Endothelial cell of umbilical vein (primary cell): ENCODE results near the gene DAD1. TPM values are rescaled to one million over a fixed set of nuclear protein-coding genes. Genes with fewer than 3 reads are reported as not detected.

Source experiments
- BruUV-seq: library from RNA; stranded (reverse); fragments of 400-500 nt; replicated peaks from 2 replicates; lab custom pipeline; 2021; lab: Mats Ljungman, UMichigan
- CTCF ChIA-PET: fragments of 300-600, 350-600 bp; sonication (Branson Sonifier 250); formaldehyde crosslinking; loops from one replicate; lab custom pipeline; 2021; ENCODE audit warnings: antibody characterized with exemption, inconsistent platforms; lab: Charles Lee
- POLR2A ChIA-PET: fragments of 300-600, 350-600 bp; sonication (Branson Sonifier 250); formaldehyde crosslinking; loops from one replicate; lab custom pipeline; 2021; ENCODE audit warnings: antibody characterized with exemption, inconsistent platforms; lab: Charles Lee
- DNase-seq: peaks from one replicate; pipeline ENCODE4 v3.0.0-alpha.2; 2011; ENCODE audit warnings: low read depth, low spot score
- FAIRE-seq: peaks from 2 replicates; lab custom pipeline; 2011; peaks lifted over from hg19 to GRCh38; lab: Jason Lieb, UNC
- H2AFZ ChIP-seq: 2 replicates; pipeline ENCODE4 v1.6.0; 2012; ENCODE audit warnings: low read depth, low read length, control low read depth, inconsistent platforms
- H3K27ac ChIP-seq: 2 replicates; pipeline ENCODE4 v1.5.1; 2011; ENCODE audit warnings: low read depth, mild to moderate bottlenecking, control low read depth, low read length, moderate library complexity; ENCODE audit not compliant: insufficient read depth
- H3K27me3 ChIP-seq, 2 experiments: 2 replicates each; pipeline versions ENCODE4 v1.6.0 to v1.6.1; 2011; ENCODE audit warnings: low read length in 2 of 2, mixed read lengths in 1 of 2; ENCODE audit not compliant: control insufficient read depth in 2 of 2, insufficient read depth in 2 of 2
- H3K36me3 ChIP-seq, 2 experiments: 2 replicates in 1 of 2; 3 replicates in 1 of 2; pipeline ENCODE4 v1.5.1; 2011; ENCODE audit warnings: low read length in 2 of 2, mild to moderate bottlenecking in 1 of 2, moderate library complexity in 1 of 2; ENCODE audit not compliant: control insufficient read depth in 2 of 2, insufficient read depth in 2 of 2; ENCODE audit errors: extremely low read depth in 1 of 2
- H3K4me1 ChIP-seq: 3 replicates; pipeline ENCODE4 v1.5.1; 2011; ENCODE audit warnings: mild to moderate bottlenecking, low read length; ENCODE audit not compliant: control insufficient read depth, insufficient read depth; ENCODE audit errors: extremely low read depth
- H3K4me2 ChIP-seq: 2 replicates; pipeline ENCODE4 v1.6.1; 2011; ENCODE audit warnings: low read length, control low read depth, mixed read lengths; ENCODE audit not compliant: insufficient read depth
- H3K4me3 ChIP-seq, 3 experiments: fragments of 200-600 bp in 1 of 3; sonication (generic), shearing (Covaris generic) in 1 of 3; replicated peaks in 1 of 3; 2 replicates each; pipeline ENCODE4 v1.5.1; 2011 to 2016; ENCODE audit warnings: control low read depth in 3 of 3, low read length in 3 of 3, mild to moderate bottlenecking in 2 of 3, inconsistent platforms in 1 of 3, low read depth in 1 of 3, moderate library complexity in 1 of 3; ENCODE audit not compliant: insufficient read depth in 1 of 3
- H3K79me2 ChIP-seq: 2 replicates; pipeline ENCODE4 v1.6.0; 2012; ENCODE audit warnings: low read length, inconsistent platforms; ENCODE audit not compliant: control insufficient read depth, insufficient read depth
- H3K9ac ChIP-seq: replicated peaks from 2 replicates; pipeline ENCODE3; 2011; ENCODE audit warnings: low read length, control low read depth; ENCODE audit not compliant: insufficient read depth; ENCODE audit errors: extremely low read depth
- H3K9me1 ChIP-seq: replicated peaks from 3 replicates; pipeline ENCODE4 v1.6.0; 2011; ENCODE audit warnings: mild to moderate bottlenecking, low read length; ENCODE audit not compliant: control insufficient read depth, insufficient read depth; ENCODE audit errors: extremely low read depth
- H3K9me3 ChIP-seq: replicated peaks from 2 replicates; pipeline ENCODE4 v1.5.1; 2012; ENCODE audit warnings: low read length, inconsistent platforms; ENCODE audit not compliant: control insufficient read depth, insufficient read depth
- H4K20me1 ChIP-seq: replicated peaks from 2 replicates; pipeline ENCODE3; 2011; ENCODE audit warnings: mild to moderate bottlenecking, low read length; ENCODE audit not compliant: control insufficient read depth, insufficient read depth; ENCODE audit errors: extremely low read depth
- CTCF ChIP-seq, 2 donors: IDR thresholded peaks; 1 replicate in 1 of 2; 2 replicates in 1 of 2; pipeline ENCODE4 v1.5.1; 2011; ENCODE audit warnings: low read length in 2 of 2, mild to moderate bottlenecking in 2 of 2, moderate library complexity in 2 of 2, control low read depth in 1 of 2, inconsistent platforms in 1 of 2, low read depth in 1 of 2; ENCODE audit not compliant: insufficient read depth in 1 of 2; ENCODE audit errors: extremely low read depth in 1 of 2
- JUN ChIP-seq: IDR thresholded peaks from 2 replicates; pipeline ENCODE4 v1.6.1; 2011; ENCODE audit warnings: borderline replicate concordance, low read depth; ENCODE audit not compliant: insufficient read length, insufficient read depth
- MYC ChIP-seq: IDR thresholded peaks from one replicate; pipeline ENCODE4 v1.6.1; 2011; ENCODE audit warnings: mild to moderate bottlenecking, low read depth, low read length
- POLR2A ChIP-seq: IDR thresholded peaks from 2 replicates; pipeline ENCODE4 v1.6.1; 2012; ENCODE audit warnings: low read depth, mild to moderate bottlenecking, control low read depth, low read length
- POLR2AphosphoS5 ChIP-seq: IDR thresholded peaks from 2 replicates; pipeline ENCODE4 v1.6.1; 2012; ENCODE audit warnings: low read depth, mild to moderate bottlenecking, control low read depth, low read length, moderate library complexity; ENCODE audit not compliant: insufficient read depth
- dilution Hi-C: fragments of 300-500 bp; cut with MboI; formaldehyde crosslinking; loops from one replicate; pipeline ENCODE4 v1.15.0; 2019; ENCODE audit warnings: low sequenced_read_pairs; ENCODE audit not compliant: extremely low pct_ligation_motif_present
- intact Hi-C: fragments of 100-400 bp; cut with micrococcal nuclease; formaldehyde crosslinking; loops from one replicate; pipeline ENCODE4 v1.10.0; 2022
- polyA plus RNA-seq, 4 experiments: library from polyadenylated mRNA; depleted of rRNA in 3 of 4; stranded (reverse) in 3 of 4; unstranded in 1 of 4; fragments of >200 nt; gene quantifications; 2 replicates each; pipeline versions ENCODE4 v1.2.1 to v1.2.3, GENCODE V29; 2011 to 2012; ENCODE audit warnings: missing spikeins in 1 of 4
- total RNA-seq: library from RNA; stranded (reverse); gene quantifications from 2 replicates; pipeline ENCODE4 v1.2.3, GENCODE V29; 2021

The DAD1 gene
- total and polyA plus RNA-seq, 2 donors (not counting 3 experiments of a cell fraction or from before 2014, with no cell fraction given): 299 to 1,227 TPM

GRCh38 chr14:22598099-22598895 lies 9.3 kb upstream of the DAD1 start, which contains the start of gene ABHD4:
ABHD4 (plus strand) TSS chr14:22598300; CDS start chr14:22598307, 7 bp downstream.
- Histone ChIP-seq H3K36me3 (peaks cover 3 to 8% of the 10 kb centered on the region in 2 experiments), H3K9ac (peak within 1 kb of the TSS; percentile 66), H3K9me1 (no peaks in the 10 kb centered on the region), H2AFZ (peak within 1 kb of the TSS; percentile 95), H3K27ac (peak within 1 kb of the TSS; percentile 53), H3K4me1 (peaks cover 14% of the 10 kb centered on the region), H3K4me2 (peak within 1 kb of the TSS; percentile 86), H3K9me3 (no peaks in the 10 kb centered on the region), H4K20me1 (no peaks in the 10 kb centered on the region), H3K79me2 (peaks cover 1% of the 10 kb centered on the region), H3K4me3 (peak within 1 kb of the TSS; percentile 56 to 68 (median 62)), H3K27me3 (peaks cover 0 to 5% of the 10 kb centered on the region in 2 experiments)
- intact Hi-C loops: loop anchor here (1.0 kb wide), 3 partner anchors 9 to 55 kb away; partner anchors contain the start of gene DAD1
- TF ChIP-seq POLR2AphosphoS5: peak; percentile 35
- no peak for TF ChIP-seq CTCF (IDR thresholded peaks at IDR 0.05; ENCODE audit: extremely low read depth in 1 of 2, insufficient read depth in 1 of 2, low read depth in 1 of 2, low read length in 2 of 2)
- peak; percentile 44 for TF ChIP-seq POLR2A
- TF ChIP-seq MYC: no peak
- TF ChIP-seq JUN: no peak
- dilution Hi-C loops: no loop called here
- TSS peak; percentile 54 for BruUV-seq
- ChIA-PET POLR2A (interaction anchor here (0.7 to 1.6 kb wide), 4 partner anchors 9 to 168 kb away, joined by 3 to 10 read pairs (median 6); partner anchors contain the start of genes DAD1 and OXA1L), CTCF (interaction anchor here (0.9 to 4.2 kb wide), 13 partner anchors 10 to 257 kb away, joined by 3 to 45 read pairs (median 5); partner anchors contain the start of genes DAD1 and OXA1L)
- peak; percentile 82 for FAIRE-seq
- DNase-seq: peak; percentile 79
